Measurements from ENCODE around the gene CLDN9.

Gene CLDN9

DNA sequence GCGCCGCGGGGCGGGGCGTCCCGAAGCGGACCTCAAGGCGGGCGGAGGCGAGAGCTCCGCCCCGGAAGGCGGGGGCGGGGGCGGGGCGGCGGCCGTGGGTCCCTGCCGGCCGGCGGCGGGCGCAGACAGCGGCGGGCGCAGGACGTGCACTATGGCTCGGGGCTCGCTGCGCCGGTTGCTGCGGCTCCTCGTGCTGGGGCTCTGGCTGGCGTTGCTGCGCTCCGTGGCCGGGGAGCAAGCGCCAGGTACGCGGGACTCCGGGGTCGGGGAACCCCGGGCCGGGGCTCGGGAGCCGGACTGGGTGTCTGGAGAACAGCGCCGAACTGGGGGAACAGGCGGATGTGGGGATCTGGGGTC is 7.5 kb downstream of the CLDN9 start, which contains the start of gene TNFRSF12A:
TNFRSF12A (plus strand) TSS at position 122 of the 357 bp plus-strand sequence; CDS start at position 152, 30 bp downstream.
- DNase-seq, result peak; percentile 78

DNA sequence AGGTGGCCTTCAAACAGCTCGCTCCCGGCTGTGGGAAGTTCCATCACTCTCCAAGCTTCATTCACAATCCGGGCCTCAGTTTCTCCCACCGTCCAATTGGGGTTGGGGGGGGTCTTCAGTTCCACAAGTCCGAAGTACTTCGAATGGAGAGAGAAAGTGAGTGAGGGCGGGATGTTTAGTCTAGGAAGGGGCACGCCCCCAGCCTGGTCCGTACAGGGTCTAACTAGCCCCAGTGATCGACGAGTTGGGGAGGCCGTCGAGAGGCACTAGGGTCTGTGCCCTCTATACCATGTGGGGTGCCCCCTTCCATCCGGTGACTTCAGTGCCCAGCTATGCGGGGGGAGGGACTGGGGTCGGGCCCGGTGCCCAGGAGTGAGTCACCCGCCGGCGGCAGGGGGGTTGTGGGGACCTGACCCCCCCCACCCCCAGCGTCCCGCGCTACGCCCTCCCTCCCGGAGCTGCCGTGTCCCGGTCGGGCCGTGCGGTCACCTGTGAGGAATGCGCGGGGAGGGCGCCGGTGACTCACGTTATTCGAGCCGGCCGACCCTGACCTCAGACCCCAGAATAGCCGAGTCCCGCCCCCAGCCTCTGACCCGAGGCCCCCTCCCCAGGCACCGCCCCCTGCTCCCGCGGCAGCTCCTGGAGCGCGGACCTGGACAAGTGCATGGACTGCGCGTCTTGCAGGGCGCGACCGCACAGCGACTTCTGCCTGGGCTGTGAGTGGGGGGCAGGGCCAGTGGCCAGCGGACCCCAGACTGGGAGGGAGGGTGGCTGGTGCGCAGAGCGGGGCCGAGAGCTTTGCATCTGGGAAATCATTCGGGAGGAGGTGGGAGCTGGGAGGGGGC is 8.1 kb downstream of the CLDN9 start:
- DNase-seq, result peak; percentile 89

- DNase-seq, result peak; percentile 96
Observed at GRCh38 chr16:3021449-3022207, 8.9 kb downstream of the CLDN9 start.

DNA sequence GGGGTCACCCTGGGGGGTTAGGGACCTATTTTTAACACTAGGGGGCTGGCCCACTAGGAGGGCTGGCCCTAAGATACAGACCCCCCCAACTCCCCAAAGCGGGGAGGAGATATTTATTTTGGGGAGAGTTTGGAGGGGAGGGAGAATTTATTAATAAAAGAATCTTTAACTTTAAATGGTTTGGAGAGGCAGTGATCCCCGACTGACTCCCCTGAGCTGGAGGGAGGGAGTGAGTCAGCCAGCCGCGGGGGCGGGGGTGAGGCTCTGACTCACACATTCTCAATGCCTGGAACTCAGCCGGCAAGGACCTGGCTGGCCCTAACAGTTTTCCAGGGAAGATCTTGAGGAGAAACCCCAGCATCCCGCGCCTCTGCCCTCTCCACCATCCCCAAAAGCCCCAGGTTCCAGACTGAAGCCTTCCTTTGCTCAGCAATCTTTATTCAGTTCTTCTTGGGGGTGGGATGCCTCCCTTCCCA is 9.5 kb downstream of the CLDN9 start:
- peak; percentile 98 for DNase-seq

DNA sequence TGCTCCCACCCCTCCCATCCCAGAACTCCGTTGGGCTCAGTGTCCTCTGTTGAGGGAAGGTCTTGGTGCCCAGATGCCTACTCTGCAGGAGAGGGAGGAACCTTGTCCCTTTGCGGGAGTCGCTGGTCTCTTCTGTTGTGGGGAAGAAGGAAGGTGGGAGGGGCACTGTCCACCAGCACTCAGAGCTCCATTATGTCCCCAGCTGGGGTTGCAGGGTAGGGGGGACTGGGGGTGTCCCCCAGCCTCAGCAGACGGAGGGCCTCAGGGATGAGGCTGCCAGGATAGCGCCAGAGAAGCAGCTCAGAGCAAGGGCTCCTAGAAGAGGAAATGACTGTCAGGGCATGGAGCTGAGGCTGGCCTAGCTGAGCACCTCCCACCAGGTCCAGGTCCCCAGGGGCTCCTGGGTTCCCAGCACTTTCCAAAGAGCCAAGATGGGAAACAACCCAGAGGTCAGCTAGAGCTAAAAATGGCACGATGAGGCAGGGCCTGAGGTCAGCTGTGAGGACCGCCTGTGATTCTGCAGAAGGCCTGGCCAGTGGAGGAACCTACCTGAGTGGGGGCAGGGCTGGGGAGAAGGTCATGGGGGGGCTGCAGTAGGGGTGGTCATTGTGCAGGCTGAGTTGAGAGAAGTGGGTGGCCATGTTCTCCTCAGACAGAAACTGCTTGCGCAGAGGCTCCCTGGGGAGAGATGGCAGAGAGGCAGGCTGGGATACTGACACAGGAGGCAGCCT is 10.1 kb downstream of the CLDN9 start:
- DNase-seq, result no peak

GRCh38 chr16:3023415-3023668 is 10.6 kb downstream of the CLDN9 start:
- DNase-seq, result peak; percentile 69

DNA sequence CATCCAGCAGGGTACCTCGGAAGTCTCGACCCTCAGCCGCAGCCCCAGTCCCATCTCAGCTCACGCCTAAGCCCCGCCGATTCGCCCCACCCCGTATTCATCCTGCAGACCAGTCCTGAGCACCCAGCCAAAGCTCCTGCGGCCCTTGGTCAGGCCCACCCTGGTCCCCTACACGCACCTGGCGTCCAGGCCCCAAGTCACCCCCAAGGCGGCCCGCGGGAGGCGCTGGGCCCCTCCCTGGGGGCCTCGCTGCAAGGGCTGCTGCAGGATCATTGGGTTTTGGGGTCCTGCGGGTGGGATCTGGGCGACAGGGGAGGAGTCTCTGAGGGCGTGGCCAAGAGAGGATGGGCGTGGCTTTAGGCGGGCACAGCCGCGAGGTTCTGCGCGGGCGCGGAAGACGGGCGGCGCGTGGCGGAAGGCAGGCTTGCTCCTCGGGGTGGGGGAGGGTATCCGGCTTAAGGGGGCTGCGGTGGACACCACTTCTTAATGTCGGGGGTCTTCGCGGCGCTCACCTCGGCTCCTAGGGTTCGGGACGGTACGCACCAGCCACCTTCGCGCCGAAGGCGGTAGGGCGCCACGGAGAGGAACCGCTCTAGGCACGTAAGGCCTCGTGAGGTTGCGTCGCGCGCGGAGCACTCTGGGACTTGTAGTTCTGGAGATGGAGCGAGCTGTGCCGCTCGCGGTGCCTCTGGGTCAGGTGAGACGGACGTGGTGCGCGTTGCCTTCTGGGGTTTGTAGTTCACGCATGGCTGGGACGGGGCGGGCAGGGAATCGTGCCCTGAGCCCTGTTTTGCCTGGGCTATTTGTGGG is 11.2 kb downstream of the CLDN9 start, which contains the start of the genes HCFC1R1 and THOC6:
HCFC1R1 (minus strand) TSS at position 274 of the 810 bp plus-strand sequence; CDS start at position 273, 1 bp downstream.
THOC6 (plus strand) TSS at position 367 of the 810 bp plus-strand sequence; CDS start at position 659, 292 bp downstream.
- DNase-seq, result peak; percentile 97

- DNase-seq, result no peak
Observed at GRCh38 chr16:3025032-3026002, 12.6 kb downstream of the CLDN9 start.

- DNase-seq, result no peak
Observed at GRCh38 chr16:3026003-3026378, 13.3 kb downstream of the CLDN9 start.

DNA sequence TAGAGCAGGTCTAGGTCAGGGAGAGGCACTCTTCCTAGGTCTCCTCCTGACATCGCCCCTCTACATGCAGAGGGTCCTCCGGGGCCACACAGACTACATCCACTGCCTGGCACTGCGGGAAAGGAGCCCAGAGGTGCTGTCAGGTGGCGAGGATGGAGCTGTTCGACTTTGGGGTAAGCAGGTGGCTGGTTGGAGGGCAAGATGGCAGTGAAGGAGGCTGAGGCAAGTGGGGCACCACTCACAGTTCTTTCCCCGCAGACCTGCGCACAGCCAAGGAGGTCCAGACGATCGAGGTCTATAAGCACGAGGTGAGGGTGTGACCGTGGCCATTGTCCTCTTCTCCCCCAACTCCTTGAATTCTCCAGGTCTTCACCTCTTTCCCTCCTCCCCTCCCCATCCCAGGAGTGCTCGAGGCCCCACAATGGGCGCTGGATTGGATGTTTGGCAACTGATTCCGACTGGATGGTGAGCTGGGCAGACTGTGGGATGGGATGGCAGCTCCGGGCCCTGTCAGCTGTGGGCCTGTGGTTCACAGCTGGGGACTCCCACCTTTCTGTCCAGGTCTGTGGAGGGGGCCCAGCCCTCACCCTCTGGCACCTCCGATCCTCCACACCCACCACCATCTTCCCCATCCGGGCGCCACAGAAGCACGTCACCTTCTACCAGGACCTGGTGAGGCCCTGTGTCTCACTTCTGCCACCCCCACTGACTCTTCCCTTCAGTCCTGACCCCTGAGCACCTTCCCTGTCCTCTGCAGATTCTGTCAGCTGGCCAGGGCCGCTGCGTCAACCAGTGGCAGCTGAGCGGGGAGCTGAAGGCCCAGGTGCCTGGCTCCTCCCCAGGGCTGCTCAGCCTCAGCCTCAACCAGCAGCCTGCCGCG is 14.1 kb downstream of the CLDN9 start:
- DNase-seq, result no peak

DNA sequence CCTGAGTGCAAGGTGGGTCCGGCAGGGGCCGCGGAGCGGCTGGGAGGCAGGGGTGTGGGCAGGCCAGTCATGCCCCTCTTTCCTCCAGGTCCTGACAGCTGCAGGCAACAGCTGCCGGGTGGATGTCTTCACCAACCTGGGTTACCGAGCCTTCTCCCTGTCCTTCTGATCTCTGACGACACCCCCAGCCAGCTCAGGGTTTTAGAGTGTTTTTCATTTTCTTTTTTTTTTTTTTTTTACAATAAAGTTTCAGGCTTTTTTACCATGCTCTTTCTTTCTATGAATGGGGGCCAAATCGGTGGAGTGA is 14.7 kb downstream of the CLDN9 start:
- no peak for DNase-seq

DNA sequence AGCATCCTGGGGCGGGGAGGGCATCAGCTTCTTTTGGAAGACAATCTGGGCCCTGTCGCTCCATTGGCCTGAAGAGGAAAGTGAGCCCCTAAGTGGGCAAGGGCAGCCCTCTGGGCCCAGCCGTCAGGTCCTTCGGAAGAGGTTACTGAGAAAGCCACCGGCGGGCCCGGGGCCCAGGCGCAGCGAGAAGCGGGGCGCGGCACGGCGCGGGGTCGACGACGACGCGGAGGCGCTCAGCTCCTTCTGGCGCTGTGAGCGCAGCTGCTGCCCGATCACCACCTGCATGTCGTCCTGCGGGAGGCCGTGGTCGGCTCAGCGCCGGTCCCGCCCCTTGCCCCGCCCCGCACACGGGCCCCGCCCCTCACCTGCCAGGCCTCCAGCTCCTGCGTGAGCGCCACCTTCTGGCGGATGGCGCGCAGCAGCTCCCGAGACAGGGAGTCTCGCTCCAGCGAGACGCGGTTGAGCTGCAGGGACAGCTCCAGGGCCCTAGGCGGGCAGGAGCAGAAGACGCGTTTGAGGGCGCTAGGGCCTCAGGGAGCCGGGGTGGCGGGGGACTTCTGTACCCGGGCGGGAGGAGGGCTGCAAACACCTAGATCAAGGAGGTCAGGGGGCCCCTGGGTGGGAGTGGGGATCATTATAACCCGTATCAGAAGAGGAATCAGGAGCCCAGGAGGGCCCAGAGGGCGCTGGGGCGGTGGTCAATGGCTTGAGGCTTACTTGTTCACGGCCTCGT is 15.4 kb downstream of the CLDN9 start:
- DNase-seq, result peak; percentile 20

DNA sequence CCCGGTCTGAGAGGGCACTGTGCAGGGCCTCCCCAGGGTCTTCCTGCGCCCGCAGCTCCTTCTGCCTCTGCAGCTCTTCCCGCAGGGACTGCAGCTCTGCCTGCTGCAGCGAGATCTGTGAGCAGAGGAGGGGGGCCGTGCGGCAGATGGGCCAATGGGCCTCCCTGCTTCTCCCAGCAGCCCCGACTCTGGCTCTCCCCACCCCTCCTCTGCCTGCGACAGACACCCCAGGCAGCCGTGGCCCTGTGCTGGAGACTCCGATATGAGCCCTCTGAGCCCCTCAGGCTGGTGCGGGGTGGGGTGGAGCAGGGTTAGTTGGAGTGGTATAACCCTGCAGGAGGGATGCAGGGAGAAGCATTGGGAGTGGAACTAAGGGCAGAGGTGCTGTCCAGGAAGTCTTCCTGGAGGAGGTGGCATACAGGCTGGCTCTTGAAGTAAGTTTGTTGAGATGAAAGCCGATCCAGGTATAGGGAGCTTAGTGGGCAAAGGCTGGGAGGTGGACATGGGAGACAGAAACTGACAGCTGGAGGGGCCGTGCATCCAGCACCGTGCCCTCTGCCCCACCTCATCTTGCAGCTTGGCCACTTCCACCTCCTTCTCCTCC is 16.1 kb downstream of the CLDN9 start:
- DNase-seq, result no peak

DNA sequence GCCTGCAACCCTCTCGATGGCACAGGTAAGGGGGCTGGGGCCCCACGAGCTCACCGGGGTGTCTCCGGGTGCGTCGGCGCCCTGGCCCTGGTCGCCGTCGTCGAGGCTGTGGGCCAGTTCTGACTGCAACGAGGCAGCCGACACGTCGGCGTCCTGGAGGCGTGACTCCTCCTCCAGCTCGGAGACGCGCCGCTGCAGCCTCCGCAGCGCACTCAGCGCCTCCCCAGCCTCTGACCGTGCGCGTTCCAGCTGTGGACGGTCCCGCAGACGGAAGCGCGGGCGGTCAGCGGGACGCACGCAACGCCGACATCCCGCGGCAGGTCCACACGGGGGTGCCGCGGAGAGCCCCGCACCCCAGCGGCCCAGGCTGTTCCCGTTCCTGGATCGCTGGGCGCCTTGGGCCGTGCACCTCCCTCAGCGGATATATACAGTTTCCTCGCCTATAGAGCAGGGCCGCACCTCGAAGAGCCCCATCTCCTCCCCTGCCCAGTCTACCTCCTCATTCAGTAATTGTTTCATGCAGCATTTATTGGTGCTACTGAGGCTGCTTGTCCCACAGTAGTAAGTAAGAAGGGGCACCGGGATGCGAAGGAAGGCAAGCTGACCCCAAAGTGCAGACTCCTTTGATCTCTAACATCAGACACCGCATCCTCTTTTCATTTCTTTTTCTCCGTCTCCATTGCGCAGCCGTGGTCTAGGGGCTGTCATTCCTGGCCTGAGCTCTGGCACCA is 16.9 kb downstream of the CLDN9 start:
- DNase-seq, result no peak

- DNase-seq, result no peak
Observed at GRCh38 chr16:3030222-3031212, 17.8 kb downstream of the CLDN9 start.

DNA sequence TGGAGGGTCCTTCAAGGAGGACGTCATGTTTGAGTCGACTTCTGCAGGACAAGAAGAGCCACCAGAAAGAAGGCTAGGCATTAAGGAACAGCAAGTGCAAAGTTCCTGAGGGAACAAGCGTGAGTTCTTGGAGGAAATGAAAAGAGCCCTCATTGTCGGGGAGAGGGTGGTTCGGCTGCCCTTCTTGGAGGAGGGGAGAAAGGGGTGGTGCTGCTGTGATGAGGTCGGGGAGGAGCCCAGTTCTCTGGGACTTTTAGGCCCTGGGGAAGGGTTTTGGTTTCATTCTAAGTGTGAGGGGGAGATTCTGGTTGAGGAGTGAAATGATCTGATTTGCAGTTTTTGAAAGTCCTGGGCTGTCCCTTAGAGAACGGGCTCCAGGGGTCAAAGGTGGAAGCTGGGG is 19.9 kb downstream of the CLDN9 start:
- no peak for DNase-seq
